ENCODE results near the gene PAQR9.

GRCh38 chr3:142993958-142994442 is 30.5 kb upstream of the PAQR9 start:
- TF ChIP-seq, protein P1, sequence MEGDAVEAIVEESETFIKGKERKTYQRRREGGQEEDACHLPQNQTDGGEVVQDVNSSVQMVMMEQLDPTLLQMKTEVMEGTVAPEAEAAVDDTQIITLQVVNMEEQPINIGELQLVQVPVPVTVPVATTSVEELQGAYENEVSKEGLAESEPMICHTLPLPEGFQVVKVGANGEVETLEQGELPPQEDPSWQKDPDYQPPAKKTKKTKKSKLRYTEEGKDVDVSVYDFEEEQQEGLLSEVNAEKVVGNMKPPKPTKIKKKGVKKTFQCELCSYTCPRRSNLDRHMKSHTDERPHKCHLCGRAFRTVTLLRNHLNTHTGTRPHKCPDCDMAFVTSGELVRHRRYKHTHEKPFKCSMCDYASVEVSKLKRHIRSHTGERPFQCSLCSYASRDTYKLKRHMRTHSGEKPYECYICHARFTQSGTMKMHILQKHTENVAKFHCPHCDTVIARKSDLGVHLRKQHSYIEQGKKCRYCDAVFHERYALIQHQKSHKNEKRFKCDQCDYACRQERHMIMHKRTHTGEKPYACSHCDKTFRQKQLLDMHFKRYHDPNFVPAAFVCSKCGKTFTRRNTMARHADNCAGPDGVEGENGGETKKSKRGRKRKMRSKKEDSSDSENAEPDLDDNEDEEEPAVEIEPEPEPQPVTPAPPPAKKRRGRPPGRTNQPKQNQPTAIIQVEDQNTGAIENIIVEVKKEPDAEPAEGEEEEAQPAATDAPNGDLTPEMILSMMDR (IDR thresholded peaks at IDR 0.05): peak; percentile 37 to 56
- TF ChIP-seq POLR2A (IDR thresholded peaks at IDR 0.05): no peak
